ENCODE data around the gene PER1. TPM values are rescaled to one million over a fixed set of nuclear protein-coding genes. Genes with fewer than 3 reads are reported as not detected.

PER1 gene
- total and polyA plus RNA-seq, 10 of the 15 experiments (the other 5 are each of a cell fraction or from before 2014, with no cell fraction given), result 0.02 to 25.1 (median 5.4) TPM

- H3K27ac ChIP-seq (ENCODE audit: control insufficient read depth, insufficient read depth), result peak overlapping the region; percentile 64
- no peaks in the 10 kb centered on the region for H4K20me1 ChIP-seq (ENCODE audit: control insufficient read depth, insufficient read depth)
- peak overlapping the region; percentile 51 for H3K9ac ChIP-seq (ENCODE audit: control insufficient read depth, insufficient read depth, low read length)
- WGBS (ENCODE audit: insufficient coverage, insufficient replicate concordance, low lambda C conversion rate, missing lambda C conversion rate), result under 1% methylated on average over 40 of the region's 40 CpGs
- H3K4me1 ChIP-seq (ENCODE audit: control insufficient read depth, insufficient read depth, low read length), result peaks cover 39% of the 10 kb centered on the region
- H3K4me3 ChIP-seq, result peak overlapping the region; percentile 69
- no peaks in the 10 kb centered on the region for H3K79me2 ChIP-seq (ENCODE audit: control insufficient read depth, insufficient read depth, low read length)
- ChIA-PET CTCF (interaction anchor here (0.6 to 7.4 kb wide), 20 partner anchors 11 to 180 kb away, joined by 3 to 116 read pairs (median 16); partner anchors contain the start of genes BORCS6, SLC25A35 and TMEM107), SMC1A (ENCODE audit: uncharacterized antibody, unreplicated experiment) (interaction anchor here (0.6 to 3.7 kb wide), 17 partner anchors 9 to 242 kb away, joined by 3 to 28 read pairs (median 7); partner anchors contain the start of genes KCNAB3 and RANGRF), POLR2A (interaction anchor here (0.6 to 3.1 kb wide), 12 partner anchors 11 to 101 kb away, joined by 3 to 28 read pairs (median 8); partner anchors contain the start of genes AURKB and PER1), RAD21 (ENCODE audit: unreplicated experiment) (interaction anchor here (0.7 to 3.3 kb wide), 20 partner anchors 18 to 404 kb away, joined by 3 to 40 read pairs (median 6); partner anchors contain the start of genes AURKB, BORCS6, CTC1 and PER1)
- no peaks in the 10 kb centered on the region for H3K9me3 ChIP-seq (replicated peaks; ENCODE audit: control insufficient read depth, insufficient read depth, low read length)
- intact Hi-C loops (cut with micrococcal nuclease; ENCODE audit: unreplicated experiment) (loop anchor here (1.0 to 5.0 kb wide), 5 partner anchors 18 to 177 kb away; partner anchors contain the start of genes CTC1 and SLC25A35), in situ Hi-C loops (cut with MboI) (no loop called here)
- no peak for FAIRE-seq
- peak; percentile 63 for DNase-seq (ENCODE audit: low read depth, low spot score)
- ATAC-seq, result peak; percentile 8
- peak overlapping the region; percentile 39; the same call in 1 of the 2 replicates for H2AFZ ChIP-seq (ENCODE audit: control insufficient read depth, low read depth, low read length)
- H3K27me3 ChIP-seq (replicated peaks in 1 of 2; ENCODE audit: control insufficient read depth in 2 of 2, insufficient read depth in 2 of 2, low read length in 1 of 2), result peaks cover 5 to 11% of the 10 kb centered on the region in 2 experiments
- peak overlapping the region; percentile 94 for H3K4me2 ChIP-seq (ENCODE audit: control insufficient read depth, insufficient read depth)
- BruUV-seq (replicated peaks), result no TSS peak
- H3K36me3 ChIP-seq (ENCODE audit: control insufficient read depth in 2 of 2, insufficient read depth in 2 of 2, low read length in 1 of 2), result no peaks in the 10 kb centered on the region
- TF ChIP-seq SPI1 (IDR thresholded peaks at IDR 0.05; ENCODE audit: borderline replicate concordance, insufficient read depth, low read depth, low read length), result no peak
- TF ChIP-seq CTCF (IDR thresholded peaks at IDR 0.05 in 2 of 3, conservative IDR thresholded peaks at IDR 0.05 in 1 of 3; ENCODE audit: control insufficient read depth in 2 of 3, extremely low read depth in 1 of 3, insufficient read depth in 1 of 3, low read depth in 3 of 3, low read length in 3 of 3), result peak; percentile 20 to 45 (median 38)
- 0 out of 2 replicates have a peak, but pooled peaks have one; percentile 47 for TF ChIP-seq CREB1 (IDR thresholded peaks at IDR 0.05; ENCODE audit: low read depth)
- TF ChIP-seq ZNF24 (IDR thresholded peaks at IDR 0.05), result peak; percentile 98
- no peak for TF ChIP-seq BCL3 (IDR thresholded peaks at IDR 0.05; ENCODE audit: borderline replicate concordance, insufficient read depth, low read depth, low read length, poor library complexity, severe bottlenecking)
- TF ChIP-seq HDGF (IDR thresholded peaks at IDR 0.05), result peak; percentile 76
- no peak for TF ChIP-seq IRF5 (IDR thresholded peaks at IDR 0.05; ENCODE audit: borderline replicate concordance)
- peak; percentile 47; the same call in 1 of the 2 replicates for TF ChIP-seq NFIC (IDR thresholded peaks at IDR 0.05; ENCODE audit: low read depth, low read length)
- TF ChIP-seq TBL1XR1 (IDR thresholded peaks at IDR 0.05; ENCODE audit: low read depth, low read length), result 0 out of 2 replicates have a peak, but pooled peaks have one; percentile 8
- TF ChIP-seq LARP7 (IDR thresholded peaks at IDR 0.05), result 0 out of 2 replicates have a peak, but pooled peaks have one; percentile 3
- TF ChIP-seq EED (IDR thresholded peaks at IDR 0.05; ENCODE audit: low read depth), result peak; percentile 25
- 0 out of 2 replicates have a peak, but pooled peaks have one; percentile 25 for TF ChIP-seq CREM (IDR thresholded peaks at IDR 0.05; ENCODE audit: low read depth)
- TF ChIP-seq RUNX3 (IDR thresholded peaks at IDR 0.05; ENCODE audit: low read length), result peak; percentile 36; the same call in 1 of the 2 replicates
These were observed 31.4 kb downstream of the PER1 start for GRCh38 chr17:8120520-8121406.
